HS-27A (cell line): Measurements from ENCODE around the gene PNPLA2.

Experiments used
- DNase-seq: peaks from one replicate; pipeline ENCODE4 v3.0.0-alpha.2; 2012; ENCODE audit warnings: low read depth, missing footprints

The PNPLA2 gene

DNA sequence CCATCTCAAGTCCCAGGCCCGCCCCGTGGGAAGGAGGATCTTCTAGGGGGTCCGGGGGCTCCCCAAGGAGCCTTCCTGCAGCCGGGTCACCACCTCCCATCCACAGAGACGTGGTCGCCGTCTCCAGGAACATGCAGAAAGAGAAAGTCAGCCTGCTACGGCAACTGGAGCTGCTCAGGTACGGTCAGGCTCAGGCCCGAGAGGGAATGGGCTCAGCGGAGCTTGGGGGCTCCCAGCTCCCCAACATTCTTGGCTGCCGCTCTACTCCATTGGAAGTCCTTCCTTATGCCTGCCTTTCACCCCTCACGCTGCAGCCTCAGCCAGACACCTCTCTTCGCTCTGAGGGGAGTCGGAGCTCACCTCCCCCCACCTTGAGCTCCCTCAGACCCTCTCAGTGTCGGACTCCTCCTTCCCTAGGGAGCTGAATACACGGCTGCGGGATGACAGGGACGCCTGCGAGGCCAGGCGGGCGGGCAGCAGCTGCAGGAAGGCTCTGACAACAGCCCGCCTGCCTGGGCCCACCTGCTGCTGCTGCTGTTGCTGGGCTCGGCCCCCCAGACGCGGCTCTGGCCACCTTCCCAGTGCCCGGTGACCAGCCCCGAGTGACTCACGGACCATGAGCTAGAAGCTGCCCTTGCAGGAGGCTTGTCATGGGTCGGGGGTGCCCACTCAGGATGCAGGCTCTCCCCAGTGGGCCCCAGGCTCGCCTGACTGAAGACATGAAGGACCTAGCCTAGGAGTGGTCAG, 12.6 kb downstream of the PNPLA2 start:
- DNase-seq: no peak

DNA sequence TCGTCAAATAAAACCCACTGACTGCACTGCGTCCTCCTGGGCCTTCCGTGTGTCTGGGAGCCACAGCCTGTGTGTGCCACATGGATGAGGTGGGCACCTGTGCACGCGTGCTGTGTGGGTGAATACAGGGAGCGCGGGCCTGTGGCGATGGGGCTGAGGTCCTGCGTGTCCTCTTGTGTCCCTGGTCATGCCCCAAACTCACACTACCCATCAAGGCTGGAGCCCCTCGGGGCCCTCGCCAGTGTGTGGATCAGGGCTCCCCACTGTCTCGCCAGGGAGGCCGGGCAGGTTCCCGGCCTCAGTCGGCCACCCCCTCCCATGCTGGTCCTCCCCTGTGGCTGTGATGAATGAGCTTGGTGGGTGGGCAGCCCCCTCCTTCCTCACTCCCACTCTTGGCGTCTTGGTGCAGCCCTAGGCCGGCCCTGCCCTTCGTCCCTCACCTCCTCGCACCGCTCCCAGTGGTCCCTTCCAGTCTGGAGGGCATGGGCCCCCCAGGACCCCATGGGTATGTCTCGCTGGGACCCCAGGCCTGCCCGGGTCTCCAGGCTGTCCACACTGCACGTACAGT, 13.3 kb downstream of the PNPLA2 start:
- DNase-seq: no peak

DNA sequence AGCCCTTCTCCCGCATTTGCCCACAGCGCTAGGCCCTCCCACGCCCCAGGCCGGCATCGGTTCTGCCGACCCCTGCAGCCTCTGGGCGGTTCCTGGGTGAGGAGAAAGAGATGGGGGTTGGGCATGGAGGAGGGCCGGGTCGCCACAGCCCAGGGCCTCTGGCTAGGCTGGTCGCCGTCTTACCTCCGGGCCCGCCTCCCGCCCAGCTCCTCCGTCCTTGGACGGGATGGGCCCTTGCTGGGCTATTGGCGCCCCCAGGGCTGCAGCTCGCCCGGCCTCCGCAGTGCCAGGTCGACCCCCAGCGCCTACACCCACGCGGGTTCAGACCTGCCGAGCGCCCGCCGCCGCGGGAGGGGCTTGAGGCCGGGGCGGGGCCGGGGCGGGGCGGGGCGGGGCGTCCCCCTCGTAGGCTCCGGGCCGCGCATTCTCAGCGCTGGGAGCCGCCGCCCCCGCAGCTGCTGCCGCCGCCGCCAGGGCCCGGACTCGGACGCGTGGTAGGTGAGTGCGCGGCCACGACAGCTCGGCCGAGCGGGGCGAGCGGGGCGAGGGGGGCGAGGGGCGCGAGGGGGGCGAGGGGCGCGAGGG, 13.9 kb downstream of the PNPLA2 start, which contains the start of gene CD151:
CD151 (plus strand) TSS at position 424 of the 585 bp plus-strand sequence. CDS start 3,118 bp downstream, outside the sequence.
- no peak for DNase-seq

DNA sequence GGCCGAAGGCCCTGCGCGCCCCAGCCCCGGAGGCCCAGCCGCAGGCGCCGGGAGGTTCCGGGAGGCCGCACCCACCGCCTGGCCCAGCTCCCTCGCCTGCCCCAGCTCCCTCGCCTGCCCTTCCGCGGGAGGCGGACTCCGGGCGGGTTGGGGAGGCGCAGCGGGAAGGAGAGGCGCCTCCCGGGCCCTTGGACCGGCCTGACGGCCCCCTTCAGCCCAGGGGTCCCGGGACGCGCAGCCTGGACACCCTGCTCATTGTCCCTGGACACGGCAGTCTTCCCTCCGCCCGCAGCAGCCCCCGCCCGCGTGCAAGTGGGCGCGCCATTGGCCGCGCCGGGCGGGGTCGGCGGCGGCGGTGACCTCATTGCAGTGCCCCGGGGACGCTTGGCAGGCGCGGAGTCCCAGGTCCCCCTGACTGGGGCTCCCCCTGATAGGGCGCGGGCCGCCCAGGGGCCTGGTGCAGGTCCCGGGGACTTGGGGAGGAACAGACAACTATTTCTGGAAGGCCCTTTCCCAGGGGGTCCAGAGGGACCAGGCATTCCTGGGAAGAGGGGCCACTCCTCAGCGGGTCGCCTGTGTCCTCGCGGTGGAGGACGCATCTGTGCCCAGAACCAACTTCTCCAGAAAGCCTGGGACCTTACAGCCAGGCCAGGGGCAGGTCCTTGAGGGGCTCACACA, 14.5 kb downstream of the PNPLA2 start:
- no peak for DNase-seq

DNA sequence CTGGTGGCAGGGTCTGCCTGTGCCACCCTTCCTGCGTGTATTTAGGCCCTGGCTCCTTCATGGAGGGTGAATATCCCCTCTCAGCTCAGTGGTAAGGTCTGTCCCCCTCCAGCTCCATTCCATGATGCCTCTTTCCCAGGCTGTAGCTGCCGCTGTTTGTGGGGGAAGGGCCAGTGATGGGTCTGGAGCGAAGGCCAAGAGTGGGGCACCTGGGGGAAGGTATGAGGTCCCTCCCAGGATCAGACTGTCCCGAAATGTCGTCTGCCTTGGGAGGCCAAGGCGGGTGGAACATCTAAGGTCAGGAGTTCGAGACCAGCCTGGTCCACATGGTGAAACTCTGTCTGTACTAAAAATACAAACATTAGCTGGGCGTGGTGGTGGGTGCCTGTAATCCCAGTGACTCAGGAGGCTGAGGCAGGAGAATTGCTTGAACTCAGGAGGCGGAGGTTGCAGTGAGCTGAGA, 15.2 kb downstream of the PNPLA2 start:
- DNase-seq: no peak

DNA sequence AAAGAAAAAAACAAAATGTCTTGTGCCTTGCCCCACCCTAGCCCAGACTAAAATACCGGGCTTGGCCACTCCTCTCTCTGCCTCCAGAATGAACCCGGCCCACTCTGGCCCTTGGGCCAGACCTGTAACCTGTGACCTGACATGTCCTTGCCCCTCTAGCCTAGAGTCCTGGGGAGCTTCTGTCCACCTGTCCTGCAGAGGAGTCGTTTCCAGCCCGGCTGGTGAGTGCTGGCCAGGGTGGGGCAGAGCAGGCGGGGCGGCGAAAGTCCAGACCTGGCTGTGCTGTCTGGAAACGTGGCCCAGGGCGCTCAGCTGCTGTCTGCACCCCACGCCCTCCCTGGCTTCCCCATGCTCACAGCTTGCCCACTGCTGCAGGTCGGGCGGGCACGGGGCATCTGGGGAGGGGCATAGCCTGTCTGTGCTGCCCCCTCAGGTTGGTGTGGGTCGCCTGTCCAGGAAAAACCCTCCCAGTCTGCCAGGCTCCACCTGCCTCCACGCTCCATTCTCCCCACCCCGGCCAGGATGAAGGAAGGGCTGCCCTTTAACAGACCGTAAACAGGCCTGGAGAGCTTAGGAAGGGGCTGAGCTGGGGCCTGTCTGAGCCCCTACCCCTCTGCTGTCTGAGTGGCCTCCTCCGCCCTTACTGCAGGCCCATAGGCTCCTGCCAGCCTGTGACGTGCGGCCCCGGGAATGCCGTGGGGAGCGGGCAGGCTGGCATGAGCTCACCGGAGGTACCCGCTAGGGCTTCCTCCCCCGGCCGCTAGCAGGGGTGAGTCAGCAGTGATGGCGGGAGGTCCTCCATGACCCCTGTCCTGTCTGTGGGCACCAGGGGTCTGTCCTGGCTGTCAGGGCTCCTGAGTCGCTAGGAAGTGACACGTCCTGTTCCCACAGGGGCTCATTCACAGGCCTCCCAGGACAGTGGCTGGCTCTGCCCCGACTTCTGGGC, 15.9 kb downstream of the PNPLA2 start:
- peak; percentile 83 for DNase-seq

DNA sequence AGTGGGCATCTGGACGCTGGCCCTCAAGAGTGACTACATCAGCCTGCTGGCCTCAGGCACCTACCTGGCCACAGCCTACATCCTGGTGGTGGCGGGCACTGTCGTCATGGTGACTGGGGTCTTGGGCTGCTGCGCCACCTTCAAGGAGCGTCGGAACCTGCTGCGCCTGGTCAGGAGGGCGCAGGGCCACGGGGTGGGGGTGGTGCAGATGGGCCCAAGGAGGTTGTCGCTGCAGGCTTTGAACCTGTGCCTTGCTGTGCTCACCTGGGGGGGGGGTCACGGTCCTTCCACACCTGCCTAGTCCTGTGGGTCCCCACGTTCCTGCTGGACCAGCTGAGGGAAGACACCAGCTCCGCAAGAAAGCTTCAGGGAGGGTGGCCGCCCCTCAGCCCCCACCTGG, 17.6 kb downstream of the PNPLA2 start:
- DNase-seq: no peak

DNA sequence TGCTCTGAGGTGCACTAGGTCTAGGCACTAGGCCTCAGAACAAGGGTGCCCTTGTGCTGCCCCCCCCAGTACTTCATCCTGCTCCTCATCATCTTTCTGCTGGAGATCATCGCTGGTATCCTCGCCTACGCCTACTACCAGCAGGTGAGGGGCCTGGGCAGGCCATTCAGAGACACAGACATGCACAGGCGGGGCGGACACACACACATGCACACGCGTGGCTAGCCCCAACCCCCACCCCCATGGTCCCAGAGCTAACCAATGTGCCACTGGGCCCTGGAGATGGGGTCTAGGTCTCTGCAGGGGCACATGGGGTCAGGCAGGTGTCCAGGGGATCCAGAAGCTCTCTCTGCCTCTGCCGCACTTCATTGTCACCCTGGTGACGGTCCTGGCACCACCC, 18.0 kb downstream of the PNPLA2 start:
- DNase-seq: no peak

DNA sequence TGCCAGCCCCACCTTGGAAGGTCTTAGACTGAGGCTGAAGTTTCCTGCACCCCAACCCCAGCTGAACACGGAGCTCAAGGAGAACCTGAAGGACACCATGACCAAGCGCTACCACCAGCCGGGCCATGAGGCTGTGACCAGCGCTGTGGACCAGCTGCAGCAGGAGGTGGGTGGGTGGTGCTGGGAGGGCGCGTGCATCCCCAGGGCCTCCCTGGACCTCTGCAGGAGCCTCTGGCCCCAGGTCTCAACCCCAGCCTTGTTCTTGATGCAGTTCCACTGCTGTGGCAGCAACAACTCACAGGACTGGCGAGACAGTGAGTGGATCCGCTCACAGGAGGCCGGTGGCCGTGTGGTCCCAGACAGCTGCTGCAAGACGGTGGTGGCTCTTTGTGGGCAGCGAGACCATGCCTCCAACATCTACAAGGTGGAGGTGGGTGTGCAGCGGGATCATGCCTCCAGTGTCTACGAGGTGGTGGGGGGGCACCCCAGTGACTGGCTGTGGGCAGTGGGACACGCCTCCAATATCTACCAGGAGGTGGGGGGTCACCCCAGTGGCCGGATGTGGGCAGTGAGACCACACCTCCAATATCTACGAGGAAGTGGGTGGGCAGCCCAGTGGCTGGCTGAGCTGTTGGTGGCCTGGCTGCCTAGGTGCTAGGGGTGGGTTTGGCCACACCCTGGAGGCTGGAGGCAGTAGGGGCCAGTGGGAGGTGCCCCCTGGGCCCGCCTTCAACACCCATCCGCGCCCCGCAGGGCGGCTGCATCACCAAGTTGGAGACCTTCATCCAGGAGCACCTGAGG, 18.7 kb downstream of the PNPLA2 start:
- DNase-seq: no peak

DNA sequence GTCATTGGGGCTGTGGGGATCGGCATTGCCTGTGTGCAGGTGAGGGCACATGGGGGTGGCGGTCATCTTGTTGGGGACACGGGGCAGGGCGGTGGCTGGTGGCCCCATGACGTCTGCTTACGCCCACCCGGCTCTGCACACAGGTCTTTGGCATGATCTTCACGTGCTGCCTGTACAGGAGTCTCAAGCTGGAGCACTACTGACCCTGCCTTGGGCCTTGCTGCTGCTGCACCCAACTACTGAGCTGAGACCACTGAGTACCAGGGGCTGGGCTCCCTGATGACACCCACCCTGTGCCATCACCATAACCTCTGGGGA, 19.2 kb downstream of the PNPLA2 start:
- DNase-seq: no peak

DNA sequence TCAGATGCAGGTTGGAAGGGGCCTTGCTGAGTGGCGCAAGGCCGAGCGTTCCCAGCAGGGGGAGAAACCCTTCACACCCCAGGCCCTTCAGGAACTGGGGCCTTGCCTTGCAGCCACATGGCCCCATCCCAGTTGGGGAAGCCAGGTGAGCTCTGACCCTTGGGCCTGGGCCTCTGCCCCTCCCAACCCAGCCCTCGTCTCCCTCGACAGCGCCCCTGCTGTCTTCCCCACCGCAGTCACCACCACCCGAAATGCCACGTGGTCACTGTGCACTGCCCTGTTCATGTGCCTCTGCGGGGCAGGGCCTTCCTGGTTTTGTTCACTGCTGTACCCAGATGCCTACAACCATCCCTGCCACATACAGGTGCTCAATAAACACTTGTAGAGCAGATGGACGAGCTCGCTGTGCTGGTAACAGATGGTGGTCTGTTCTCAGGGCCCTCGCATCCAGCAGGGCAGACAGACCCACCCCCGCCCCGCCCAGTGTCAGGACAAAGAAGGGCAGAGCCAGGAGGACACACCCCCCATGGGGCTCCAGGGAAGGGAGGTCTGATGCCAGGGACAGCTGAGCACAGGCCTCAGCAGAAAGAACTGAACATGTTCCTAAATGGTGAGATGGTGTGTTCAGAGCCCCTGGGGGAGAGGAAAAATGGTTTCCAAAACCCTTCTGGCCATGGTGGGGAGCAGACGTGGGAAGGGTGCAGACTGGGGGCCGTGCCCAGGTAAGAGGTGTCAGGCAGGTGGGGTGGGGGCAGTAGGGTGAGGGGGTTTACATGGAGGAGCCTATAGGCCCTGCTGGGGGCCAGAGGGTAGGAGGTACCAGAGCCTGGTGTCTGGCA, 19.9 kb downstream of the PNPLA2 start:
- no peak for DNase-seq

DNA sequence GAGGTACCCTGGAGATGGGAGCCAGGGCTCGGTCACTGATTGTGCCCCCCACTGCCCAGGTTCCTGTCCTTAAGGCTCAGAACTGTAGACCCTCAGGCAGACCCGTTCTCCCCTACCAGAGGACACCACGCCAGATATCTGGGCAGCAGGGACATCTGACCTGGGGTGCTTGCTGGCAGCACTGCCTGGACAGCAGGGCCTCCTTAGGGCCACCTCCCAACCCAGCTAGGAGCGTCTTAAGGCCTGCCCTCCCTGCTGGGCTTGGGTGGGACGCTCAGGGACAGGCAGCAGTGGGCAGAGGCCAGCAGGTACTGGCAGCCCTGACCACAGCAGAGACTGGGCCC, 20.5 kb downstream of the PNPLA2 start:
- DNase-seq: no peak

DNA sequence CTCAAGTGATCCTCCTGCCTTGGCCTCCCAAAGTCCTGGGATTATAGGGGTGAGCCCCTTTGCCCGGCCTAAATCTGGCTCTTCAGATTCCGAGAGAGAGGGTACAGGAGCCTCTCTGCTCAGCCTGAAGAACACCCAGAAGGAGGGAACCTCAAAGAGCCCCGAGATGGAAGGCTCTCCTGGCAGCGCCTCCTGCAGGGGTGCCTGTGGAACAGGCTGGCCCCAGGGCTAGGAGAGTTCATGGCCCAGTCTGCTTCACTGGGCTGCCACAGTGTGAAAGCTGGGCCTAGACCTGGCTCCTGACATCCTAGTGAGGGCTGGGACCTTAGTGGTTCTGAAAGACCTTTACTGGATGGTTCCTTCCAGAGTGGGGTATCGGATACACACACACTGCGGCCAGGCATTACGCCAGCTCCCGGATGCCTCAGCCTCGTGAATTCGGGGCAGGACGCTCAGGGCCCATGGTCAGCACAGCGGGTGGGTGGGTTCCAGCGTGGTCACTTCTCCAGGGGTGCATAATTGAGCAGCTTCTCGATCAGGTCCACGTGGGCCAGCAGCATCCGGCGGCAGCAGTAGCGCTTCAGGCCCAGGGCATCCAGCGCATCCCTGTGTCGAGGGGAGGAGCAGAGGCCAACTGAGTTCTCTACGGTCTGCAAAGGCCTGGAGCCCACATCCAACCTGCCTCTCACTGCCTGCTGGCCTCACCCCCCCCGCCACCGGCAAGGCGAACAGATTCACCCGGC, 21.3 kb downstream of the PNPLA2 start:
- DNase-seq: no peak

DNA sequence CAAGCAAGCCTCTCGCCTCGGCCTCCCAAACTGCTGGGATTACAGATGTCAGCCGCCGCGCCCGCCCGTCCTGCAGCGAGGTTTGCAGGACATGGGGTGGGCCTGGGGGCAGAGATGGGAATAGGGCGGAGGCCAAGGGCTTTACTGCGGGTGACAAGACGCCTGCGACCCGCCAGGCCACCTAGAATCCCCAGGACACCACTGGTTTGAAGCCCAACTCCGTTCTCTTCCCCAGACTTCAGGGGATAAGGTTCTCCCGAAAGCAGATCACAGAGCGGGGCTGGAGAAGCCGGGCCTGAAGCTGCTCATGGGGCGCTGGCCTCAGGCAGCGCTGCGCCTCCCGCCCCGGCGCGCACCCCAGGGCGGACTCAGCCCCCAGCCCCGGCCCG, 23.3 kb downstream of the PNPLA2 start:
- DNase-seq: no peak

DNA sequence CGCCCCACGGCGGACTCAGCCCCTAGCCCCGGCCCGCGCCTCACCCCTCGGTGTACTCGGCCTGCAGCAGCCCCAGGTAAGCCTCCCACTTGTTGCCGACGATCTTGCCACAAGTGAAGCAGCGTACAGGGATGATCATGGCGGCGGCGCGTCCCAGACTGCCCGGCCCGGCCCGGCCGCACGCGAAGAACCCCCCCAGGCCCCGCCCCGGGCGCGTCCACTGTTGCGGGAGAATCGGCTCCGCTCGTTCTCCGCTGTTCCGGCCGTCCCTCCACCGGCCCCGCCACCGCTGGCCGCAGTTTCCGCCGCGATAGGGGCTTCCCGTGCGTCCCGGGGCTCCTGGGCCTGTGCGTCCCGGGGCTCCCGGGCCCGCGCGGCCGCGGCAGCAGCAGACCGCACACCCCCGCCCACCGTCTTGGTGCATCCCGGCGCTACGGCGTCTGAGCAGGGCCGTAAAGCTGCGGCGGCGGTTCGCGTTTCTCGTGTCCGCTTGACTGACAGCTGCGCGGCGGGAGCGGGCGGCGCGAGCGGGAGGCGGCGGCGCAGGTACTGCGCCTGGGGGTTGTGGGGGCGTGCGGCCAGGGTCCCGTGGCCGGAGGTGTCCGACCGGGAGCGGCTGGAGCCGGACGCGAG, 23.8 kb downstream of the PNPLA2 start, which contains the start of the genes POLR2L and TSPAN4:
POLR2L (minus strand) TSS at position 160 of the 633 bp plus-strand sequence; CDS start at position 139, 21 bp downstream.
TSPAN4 (plus strand) TSS at position 483 of the 633 bp plus-strand sequence. CDS start 7,453 bp downstream, outside the sequence.
- no peak for DNase-seq

DNA sequence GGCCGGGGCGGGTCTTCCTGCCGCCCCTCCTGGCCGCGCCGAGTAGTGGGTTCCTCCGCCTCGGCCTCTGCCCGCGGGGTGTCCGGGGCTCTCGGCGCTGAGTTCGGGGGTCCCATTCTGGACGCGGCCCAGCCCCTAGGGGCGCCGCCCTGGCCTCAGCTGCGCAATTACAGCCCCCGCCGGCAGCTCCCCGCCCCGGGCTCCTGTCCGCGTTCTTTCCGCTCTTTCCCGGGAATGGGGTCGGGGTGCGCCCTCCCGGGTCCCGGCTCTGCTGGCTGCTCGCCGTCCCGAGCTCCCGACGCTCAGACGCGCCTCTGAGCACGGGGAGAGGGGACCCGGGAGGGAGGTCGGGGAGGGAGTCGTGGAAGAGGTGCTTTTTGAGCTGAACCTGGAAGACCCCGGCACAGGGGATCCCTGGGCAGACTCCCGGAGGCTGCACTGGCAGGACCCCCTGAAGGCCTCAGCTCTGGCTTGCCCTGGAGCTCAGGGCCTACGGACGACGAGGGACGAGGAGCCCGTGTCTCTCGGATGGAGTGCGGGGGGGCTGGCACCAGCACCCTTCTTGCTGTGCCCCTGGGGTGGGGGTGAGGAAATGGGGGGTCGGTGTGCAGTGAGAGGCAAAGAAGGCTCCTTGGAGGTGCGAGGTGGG, 24.5 kb downstream of the PNPLA2 start:
- no peak for DNase-seq

DNA sequence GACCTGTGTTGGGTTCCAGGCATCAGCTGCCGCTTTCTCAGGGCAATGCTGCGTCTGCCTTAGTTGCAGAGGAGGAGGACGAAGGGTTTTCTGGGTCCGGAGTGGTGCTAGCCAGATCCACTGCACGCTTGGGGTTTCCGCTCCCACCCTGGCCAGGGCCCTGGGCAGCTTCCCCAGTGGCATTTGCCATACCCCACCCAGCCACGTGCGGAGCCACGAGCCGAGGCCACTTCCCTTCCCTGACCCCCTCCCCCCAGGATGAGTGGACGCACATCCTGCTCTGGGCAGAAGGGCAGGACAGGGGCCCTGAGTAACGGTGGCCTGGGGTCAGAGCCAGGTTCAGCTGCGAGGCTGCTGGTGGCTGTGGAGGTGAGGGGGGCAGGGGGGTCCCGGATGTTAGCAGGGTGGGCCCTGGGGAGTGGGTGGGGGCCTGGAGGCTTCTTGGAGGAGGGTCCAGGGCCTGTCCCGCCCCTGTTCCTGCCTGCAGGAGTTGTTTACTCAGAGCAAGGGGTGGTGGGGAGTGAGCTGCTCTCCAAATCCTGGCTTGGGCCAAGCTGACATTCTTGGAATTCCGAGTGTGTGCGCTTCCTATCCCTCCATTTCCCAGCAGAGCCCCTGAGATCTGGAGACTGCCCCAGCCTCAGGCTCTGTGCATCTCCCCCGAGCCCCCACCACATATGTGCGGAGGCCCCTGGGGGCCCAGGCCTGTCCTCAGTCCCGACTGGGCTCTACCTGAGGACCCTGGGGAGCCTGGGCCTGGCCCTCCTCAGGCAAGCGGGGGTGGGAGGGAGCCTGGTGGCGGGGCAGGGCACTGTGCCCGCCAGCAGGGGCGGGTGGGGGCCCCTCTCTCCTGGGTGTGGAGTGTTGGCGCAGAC, 25.3 kb downstream of the PNPLA2 start:
- peak; percentile 94 for DNase-seq
